Natural killer cell (primary cell): ENCODE measurements around the gene GFOD1. TPM values are rescaled to one million over a fixed set of nuclear protein-coding genes. Genes with fewer than 3 reads are reported as not detected.

Source experiments
- ATAC-seq, 3 donors: fragments of 150-1000 bp in 2 of 3; fragments of 200-7000 bp in 1 of 3; cut with Tn5 transposase; 1 replicate in 1 of 3; 2 replicates in 2 of 3; pipeline ENCODE4 v1.10.0; 2021; ENCODE audit warnings: mild to moderate bottlenecking in 2 of 3, moderate library complexity in 2 of 3
- DNase-seq, 2 donors: peaks; one replicate each; pipeline versions ENCODE4 v3.0.0 to v3.0.0-alpha.2; 2013 to 2021; ENCODE audit warnings: mixed read lengths in 1 of 2
- H3K27ac ChIP-seq: one replicate; pipeline ENCODE4 v1.5.1; 2013; ENCODE audit warnings: mild to moderate bottlenecking, low read length
- H3K27me3 ChIP-seq: one replicate; pipeline ENCODE4 v1.6.1; 2013; ENCODE audit warnings: low read length; ENCODE audit not compliant: control insufficient read depth, insufficient read depth
- H3K36me3 ChIP-seq: one replicate; pipeline ENCODE4 v1.6.1; 2013; ENCODE audit warnings: low read length; ENCODE audit not compliant: control insufficient read depth, insufficient read depth
- H3K4me1 ChIP-seq: one replicate; pipeline ENCODE4 v1.6.1; 2013; ENCODE audit warnings: low read length; ENCODE audit not compliant: control insufficient read depth, insufficient read depth
- H3K4me3 ChIP-seq: one replicate; pipeline ENCODE4 v1.5.1; 2013; ENCODE audit warnings: low read length
- H3K9me3 ChIP-seq: one replicate; pipeline ENCODE4 v1.6.1; 2013; ENCODE audit warnings: low read length; ENCODE audit not compliant: control insufficient read depth, insufficient read depth
- H3K27ac Mint-ChIP-seq, 2 donors: one replicate each; pipeline ENCODE4 v1.8.0; 2022; ENCODE audit warnings: mild to moderate bottlenecking in 2 of 2, mixed read lengths in 2 of 2, moderate library complexity in 1 of 2
- H3K27me3 Mint-ChIP-seq, 2 donors: one replicate each; pipeline ENCODE4 v1.8.0; 2022; ENCODE audit warnings: low read depth in 2 of 2, mixed read lengths in 2 of 2
- H3K36me3 Mint-ChIP-seq: one replicate; pipeline ENCODE4 v1.8.0; 2022; ENCODE audit warnings: mixed read lengths
- H3K4me1 Mint-ChIP-seq, 2 donors: one replicate each; pipeline ENCODE4 v1.8.0; 2022; ENCODE audit warnings: mixed read lengths in 2 of 2
- H3K4me3 Mint-ChIP-seq: one replicate; pipeline ENCODE4 v1.8.0; 2022; ENCODE audit warnings: mild to moderate bottlenecking, moderate library complexity, mixed read lengths
- H3K9me3 Mint-ChIP-seq, 2 donors: one replicate each; pipeline ENCODE4 v1.8.0; 2022; ENCODE audit warnings: mixed read lengths in 2 of 2
- CTCF ChIP-seq: fragments of 200-600 bp; IDR thresholded peaks from one replicate; pipeline ENCODE4 v1.8.0; 2022; ENCODE audit warnings: antibody characterized with exemption
- WGBS: methylation state at CpG from one replicate; pipeline ENCODE4 v1.1.7; 2013; ENCODE audit warnings: missing lambda C conversion rate; ENCODE audit not compliant: insufficient coverage; 5-methylcytosine and 5-hydroxymethylcytosine counted together
- intact Hi-C: fragments of 100-400 bp; cut with micrococcal nuclease; formaldehyde crosslinking; loops from one replicate; pipeline ENCODE4 v1.14.2; 2022
- total RNA-seq, 4 donors: library from RNA; stranded (reverse); fragments of 120-200 nt in 1 of 4; gene quantifications; one replicate each; pipeline versions ENCODE4 v1.2.3 to v1.2.4, GENCODE V29; 2013 to 2022

Gene GFOD1
- total RNA-seq, 3 donors from 2014 or later (not counting 1 experiment from before 2014, with no cell fraction given), result 59.7 to 74.5 (median 71.2) TPM

GRCh38 chr6:13504611-13505344 is 17.4 kb upstream of the GFOD1 start:
- 89% methylated on average over 5 of the region's 5 CpGs for WGBS
- Mint-ChIP-seq H3K9me3 (no peaks in the 10 kb centered on the region), H3K4me1 (no peaks in the 10 kb centered on the region), H3K36me3 (no peaks in the 10 kb centered on the region), H3K27me3 (peaks cover 0 to 4% of the 10 kb centered on the region in 2 donors), H3K4me3 (no peak overlapping the region), H3K27ac (no peak overlapping the region)
- Histone ChIP-seq H3K4me1 (no peaks in the 10 kb centered on the region), H3K27ac (no peak overlapping the region), H3K4me3 (no peak overlapping the region), H3K9me3 (no peaks in the 10 kb centered on the region), H3K27me3 (no peaks in the 10 kb centered on the region), H3K36me3 (no peaks in the 10 kb centered on the region)
- TF ChIP-seq CTCF, result no peak
- ATAC-seq (no peak), DNase-seq (no peak)
- intact Hi-C loops, result no loop called here

- no peak overlapping the region for H3K27ac ChIP-seq
- no peak overlapping the region for H3K4me3 ChIP-seq
- H3K9me3 ChIP-seq, result no peaks in the 10 kb centered on the region
- Mint-ChIP-seq H3K4me3 (no peak overlapping the region), H3K27ac (no peak overlapping the region), H3K4me1 (no peaks in the 10 kb centered on the region), H3K9me3 (no peaks in the 10 kb centered on the region), H3K36me3 (no peaks in the 10 kb centered on the region), H3K27me3 (no peaks in the 10 kb centered on the region)
- DNase-seq, result no peak
- no peaks in the 10 kb centered on the region for H3K4me1 ChIP-seq
- TF ChIP-seq CTCF, result no peak
- WGBS, result 80% methylated on average over 3 of the region's 3 CpGs
- intact Hi-C loops, result no loop called here
- H3K36me3 ChIP-seq, result no peaks in the 10 kb centered on the region
- ATAC-seq, result no peak
- H3K27me3 ChIP-seq, result no peaks in the 10 kb centered on the region
These were observed 13.5 kb upstream of the GFOD1 start for GRCh38 chr6:13500915-13501314.

- Mint-ChIP-seq H3K4me3 (no peak overlapping the region), H3K27ac (no peak overlapping the region), H3K36me3 (no peaks in the 10 kb centered on the region), H3K4me1 (no peaks in the 10 kb centered on the region), H3K27me3 (no peaks in the 10 kb centered on the region), H3K9me3 (no peaks in the 10 kb centered on the region)
- TF ChIP-seq CTCF, result no peak
- intact Hi-C loops, result no loop called here
- no peaks in the 10 kb centered on the region for H3K4me1 ChIP-seq
- H3K27ac ChIP-seq, result no peak overlapping the region
- no peaks in the 10 kb centered on the region for H3K36me3 ChIP-seq
- DNase-seq (no peak), ATAC-seq (no peak)
- no peaks in the 10 kb centered on the region for H3K9me3 ChIP-seq
- WGBS, result no CpG with 5 or more reads among the region's 1 CpG
- no peaks in the 10 kb centered on the region for H3K27me3 ChIP-seq
- no peak overlapping the region for H3K4me3 ChIP-seq
These were observed 12.9 kb upstream of the GFOD1 start for GRCh38 chr6:13500264-13500663.
